NB4 (cell line): ENCODE measurements around the gene USP46.

ENCODE experiments used
- POLR2A ChIP-seq: IDR thresholded peaks from 2 replicates; pipeline ENCODE4 v1.6.1; 2011; ENCODE audit warnings: mild to moderate bottlenecking; ENCODE audit not compliant: insufficient read length; ENCODE audit errors: extremely low read depth
- TF ChIP-seq, protein P1 (sequence below): IDR thresholded peaks from one replicate; pipeline ENCODE4 v1.5.1; 2012; ENCODE audit warnings: low read depth, low read length
- TF ChIP-seq, protein P2 (sequence below): IDR thresholded peaks from 2 replicates; pipeline ENCODE4 v1.6.1; 2011; ENCODE audit warnings: low read depth, low read length

DNA sequence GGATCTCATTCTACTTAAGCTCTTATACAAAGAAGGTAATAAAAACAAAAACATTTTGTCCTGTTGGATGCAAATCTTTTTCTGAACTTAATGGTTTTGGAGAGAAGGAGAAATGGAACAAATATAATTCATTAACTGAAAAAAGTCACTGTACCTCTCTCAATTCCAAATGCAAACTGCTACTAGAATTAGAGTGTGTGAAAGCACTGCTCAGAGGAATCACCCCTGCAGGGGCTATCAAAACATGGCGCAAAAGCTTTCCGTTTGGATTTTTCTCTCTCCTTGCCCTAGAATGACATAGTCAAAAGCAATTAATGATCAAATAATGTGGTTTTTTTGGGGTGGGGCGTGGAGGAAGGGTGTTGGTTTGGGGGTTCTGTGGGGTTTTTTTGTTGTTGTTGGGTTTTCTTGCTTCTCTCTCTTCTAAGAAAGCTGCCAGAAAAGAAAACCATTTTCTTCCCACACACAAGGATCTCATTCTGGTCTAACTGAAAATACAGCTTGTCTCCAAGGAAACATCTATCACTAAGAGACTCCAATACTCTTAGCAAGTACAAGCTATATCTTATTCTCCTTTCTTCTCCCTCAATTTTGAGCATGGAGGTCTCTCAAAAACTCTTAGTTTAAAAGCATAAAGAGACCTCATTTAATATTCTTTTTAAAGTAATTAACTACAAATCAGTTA is 41.6 kb downstream of the USP46 start:
- TF ChIP-seq, protein P1, sequence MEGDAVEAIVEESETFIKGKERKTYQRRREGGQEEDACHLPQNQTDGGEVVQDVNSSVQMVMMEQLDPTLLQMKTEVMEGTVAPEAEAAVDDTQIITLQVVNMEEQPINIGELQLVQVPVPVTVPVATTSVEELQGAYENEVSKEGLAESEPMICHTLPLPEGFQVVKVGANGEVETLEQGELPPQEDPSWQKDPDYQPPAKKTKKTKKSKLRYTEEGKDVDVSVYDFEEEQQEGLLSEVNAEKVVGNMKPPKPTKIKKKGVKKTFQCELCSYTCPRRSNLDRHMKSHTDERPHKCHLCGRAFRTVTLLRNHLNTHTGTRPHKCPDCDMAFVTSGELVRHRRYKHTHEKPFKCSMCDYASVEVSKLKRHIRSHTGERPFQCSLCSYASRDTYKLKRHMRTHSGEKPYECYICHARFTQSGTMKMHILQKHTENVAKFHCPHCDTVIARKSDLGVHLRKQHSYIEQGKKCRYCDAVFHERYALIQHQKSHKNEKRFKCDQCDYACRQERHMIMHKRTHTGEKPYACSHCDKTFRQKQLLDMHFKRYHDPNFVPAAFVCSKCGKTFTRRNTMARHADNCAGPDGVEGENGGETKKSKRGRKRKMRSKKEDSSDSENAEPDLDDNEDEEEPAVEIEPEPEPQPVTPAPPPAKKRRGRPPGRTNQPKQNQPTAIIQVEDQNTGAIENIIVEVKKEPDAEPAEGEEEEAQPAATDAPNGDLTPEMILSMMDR = no peak
- TF ChIP-seq POLR2A = no peak
- TF ChIP-seq, protein P2, sequence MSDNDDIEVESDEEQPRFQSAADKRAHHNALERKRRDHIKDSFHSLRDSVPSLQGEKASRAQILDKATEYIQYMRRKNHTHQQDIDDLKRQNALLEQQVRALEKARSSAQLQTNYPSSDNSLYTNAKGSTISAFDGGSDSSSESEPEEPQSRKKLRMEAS = no peak
